GM18868 (cell line): Measurements from ENCODE around the gene RAB3C.

Experiments used
- ATAC-seq: cut with Tn5 transposase; IDR thresholded peaks from one replicate; pipeline ENCODE4 v1.9.1; 2021; ENCODE audit warnings: mild to moderate bottlenecking, moderate library complexity; ENCODE audit not compliant: unreplicated experiment

RAB3C gene

GRCh38 chr5:58765058-58765457 is 182.2 kb downstream of the RAB3C start:
- no peak for ATAC-seq

GRCh38 chr5:58767104-58767503 is 184.2 kb downstream of the RAB3C start:
- ATAC-seq: no peak

- no peak for ATAC-seq
These were observed 187.3 kb downstream of the RAB3C start for GRCh38 chr5:58770136-58770535.

GRCh38 chr5:58771796-58772195 is 188.9 kb downstream of the RAB3C start:
- no peak for ATAC-seq

GRCh38 chr5:58773744-58774441 is 191.0 kb downstream of the RAB3C start:
- no peak for ATAC-seq

- no peak for ATAC-seq
These were observed 192.1 kb downstream of the RAB3C start for GRCh38 chr5:58774937-58775336.

GRCh38 chr5:58775701-58776262 is 192.9 kb downstream of the RAB3C start:
- ATAC-seq: peak; percentile 76

- no peak for ATAC-seq
These were observed 193.7 kb downstream of the RAB3C start for GRCh38 chr5:58776559-58776958.

- no peak for ATAC-seq
These were observed 196.0 kb downstream of the RAB3C start for GRCh38 chr5:58778888-58779287.

GRCh38 chr5:58786035-58786434 is 203.2 kb downstream of the RAB3C start:
- no peak for ATAC-seq

- peak; percentile 63 for ATAC-seq
These were observed 203.9 kb downstream of the RAB3C start for GRCh38 chr5:58786711-58787303.

GRCh38 chr5:58787987-58788386 is 205.1 kb downstream of the RAB3C start:
- no peak for ATAC-seq

- no peak for ATAC-seq
These were observed 211.2 kb downstream of the RAB3C start for GRCh38 chr5:58793888-58794657.

GRCh38 chr5:58794875-58795274 is 212.0 kb downstream of the RAB3C start:
- ATAC-seq: peak; percentile 51

- ATAC-seq: peak; percentile 19
These were observed 212.5 kb downstream of the RAB3C start for GRCh38 chr5:58795327-58795726.

- no peak for ATAC-seq
These were observed 214.1 kb downstream of the RAB3C start for GRCh38 chr5:58797021-58797420.

GRCh38 chr5:58800356-58800755 is 217.5 kb downstream of the RAB3C start:
- no peak for ATAC-seq

- ATAC-seq: no peak
These were observed 218.1 kb downstream of the RAB3C start for GRCh38 chr5:58800861-58801540.

- ATAC-seq: no peak
These were observed 220.2 kb downstream of the RAB3C start for GRCh38 chr5:58803056-58803455.

- ATAC-seq: no peak
These were observed 221.4 kb downstream of the RAB3C start for GRCh38 chr5:58804291-58804690.

- ATAC-seq: no peak
These were observed 227.2 kb downstream of the RAB3C start for GRCh38 chr5:58810086-58810485.
